ENCODE data around the gene ADAMTSL1. TPM values are rescaled to one million over a fixed set of nuclear protein-coding genes. Genes with fewer than 3 reads are reported as not detected.

Gene ADAMTSL1
- total and polyA plus RNA-seq, 2 of the 13 experiments (the other 11 are each of a cell fraction or from before 2014, with no cell fraction given), result not detected

DNA sequence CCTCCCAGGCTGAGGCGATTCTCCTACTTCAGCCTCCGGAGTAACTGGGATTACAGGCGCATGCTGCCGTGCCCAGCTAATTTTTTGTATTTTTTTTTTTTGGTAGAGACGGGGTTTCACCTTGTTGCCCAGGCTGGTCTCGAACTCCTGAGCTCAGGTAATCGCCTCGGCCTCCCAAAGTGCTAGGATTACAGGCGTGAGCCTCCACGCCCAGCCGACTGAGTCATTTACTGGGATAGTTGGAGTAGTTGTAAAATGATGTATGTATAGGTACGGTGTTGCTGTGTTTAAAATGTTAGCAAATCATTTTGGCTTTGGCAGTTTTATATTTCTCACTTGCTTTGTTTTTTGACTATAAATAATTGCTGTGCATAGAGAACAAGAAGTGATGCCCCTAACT is 209.4 kb downstream of the ADAMTSL1 start:
- in situ Hi-C loops (cut with HindIII; ENCODE audit: extremely low pct_ligation_motif_present, low pct_unique_long_range_greater_than_20kb), result no loop called here
- FAIRE-seq (no peak), DNase-seq (ENCODE audit: low spot score) (no peak), ATAC-seq (no peak)
- Histone ChIP-seq H3K27ac (ENCODE audit: extremely low read length, insufficient read depth, low read length) (no peak overlapping the region), H3K4me2 (ENCODE audit: low read depth, low read length) (no peak overlapping the region), H2AFZ (ENCODE audit: low read length) (no peak overlapping the region), H3K9me3 (ENCODE audit: low read length) (no peaks in the 10 kb centered on the region), H3K4me3 (replicated peaks in 1 of 3; ENCODE audit: insufficient read depth in 1 of 3, low read depth in 2 of 3, low read length in 3 of 3) (no peak overlapping the region), H4K20me1 (ENCODE audit: insufficient read depth, low read length) (no peaks in the 10 kb centered on the region), H3K9ac (ENCODE audit: insufficient read depth, low read depth, low read length) (no peak overlapping the region), H3K36me3 (replicated peaks in 1 of 2; ENCODE audit: control insufficient read depth in 1 of 2, insufficient read depth in 2 of 2, low read length in 2 of 2) (no peaks in the 10 kb centered on the region), H3K4me1 (ENCODE audit: insufficient read depth, low read length) (no peaks in the 10 kb centered on the region), H3K27me3 (ENCODE audit: control insufficient read depth in 1 of 2, insufficient read depth in 2 of 2, low read length in 2 of 2) (no peaks in the 10 kb centered on the region), H3K79me2 (ENCODE audit: insufficient read depth, low read length) (no peaks in the 10 kb centered on the region)
- CTCF ChIA-PET (ENCODE audit: low intra/inter-chr PET ratio, low total read pairs), result no interaction called here
- 19% methylated on average over 12 of the region's 12 CpGs for WGBS (ENCODE audit: low lambda C conversion rate)
- POLR2A ChIA-PET, result no interaction called here
- no TSS peak for BruUV-seq (replicated peaks)
- intact Hi-C loops (cut with micrococcal nuclease; ENCODE audit: unreplicated experiment), result no loop called here
- TF ChIP-seq, protein P1, sequence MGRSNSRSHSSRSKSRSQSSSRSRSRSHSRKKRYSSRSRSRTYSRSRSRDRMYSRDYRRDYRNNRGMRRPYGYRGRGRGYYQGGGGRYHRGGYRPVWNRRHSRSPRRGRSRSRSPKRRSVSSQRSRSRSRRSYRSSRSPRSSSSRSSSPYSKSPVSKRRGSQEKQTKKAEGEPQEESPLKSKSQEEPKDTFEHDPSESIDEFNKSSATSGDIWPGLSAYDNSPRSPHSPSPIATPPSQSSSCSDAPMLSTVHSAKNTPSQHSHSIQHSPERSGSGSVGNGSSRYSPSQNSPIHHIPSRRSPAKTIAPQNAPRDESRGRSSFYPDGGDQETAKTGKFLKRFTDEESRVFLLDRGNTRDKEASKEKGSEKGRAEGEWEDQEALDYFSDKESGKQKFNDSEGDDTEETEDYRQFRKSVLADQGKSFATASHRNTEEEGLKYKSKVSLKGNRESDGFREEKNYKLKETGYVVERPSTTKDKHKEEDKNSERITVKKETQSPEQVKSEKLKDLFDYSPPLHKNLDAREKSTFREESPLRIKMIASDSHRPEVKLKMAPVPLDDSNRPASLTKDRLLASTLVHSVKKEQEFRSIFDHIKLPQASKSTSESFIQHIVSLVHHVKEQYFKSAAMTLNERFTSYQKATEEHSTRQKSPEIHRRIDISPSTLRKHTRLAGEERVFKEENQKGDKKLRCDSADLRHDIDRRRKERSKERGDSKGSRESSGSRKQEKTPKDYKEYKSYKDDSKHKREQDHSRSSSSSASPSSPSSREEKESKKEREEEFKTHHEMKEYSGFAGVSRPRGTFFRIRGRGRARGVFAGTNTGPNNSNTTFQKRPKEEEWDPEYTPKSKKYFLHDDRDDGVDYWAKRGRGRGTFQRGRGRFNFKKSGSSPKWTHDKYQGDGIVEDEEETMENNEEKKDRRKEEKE (IDR thresholded peaks at IDR 0.05), result no peak
- TF ChIP-seq ZNF674 (CRISPR knock-in tag; IDR thresholded peaks at IDR 0.05; ENCODE audit: low read depth), result no peak
- no peak for TF ChIP-seq FOXJ3 (CRISPR knock-in tag; IDR thresholded peaks at IDR 0.05; ENCODE audit: borderline replicate concordance)
- no peak for TF ChIP-seq ZFY (CRISPR knock-in tag; IDR thresholded peaks at IDR 0.05)
- no peak for TF ChIP-seq SIX4 (CRISPR knock-in tag; IDR thresholded peaks at IDR 0.05)
- no peak for TF ChIP-seq MTA1 (CRISPR knock-in tag; IDR thresholded peaks at IDR 0.05; ENCODE audit: borderline replicate concordance)
- no peak for TF ChIP-seq ZNF496 (CRISPR knock-in tag; IDR thresholded peaks at IDR 0.05; ENCODE audit: insufficient replicate concordance)
- no peak for TF ChIP-seq PHF8 (CRISPR knock-in tag; IDR thresholded peaks at IDR 0.05)
- TF ChIP-seq, protein P2, sequence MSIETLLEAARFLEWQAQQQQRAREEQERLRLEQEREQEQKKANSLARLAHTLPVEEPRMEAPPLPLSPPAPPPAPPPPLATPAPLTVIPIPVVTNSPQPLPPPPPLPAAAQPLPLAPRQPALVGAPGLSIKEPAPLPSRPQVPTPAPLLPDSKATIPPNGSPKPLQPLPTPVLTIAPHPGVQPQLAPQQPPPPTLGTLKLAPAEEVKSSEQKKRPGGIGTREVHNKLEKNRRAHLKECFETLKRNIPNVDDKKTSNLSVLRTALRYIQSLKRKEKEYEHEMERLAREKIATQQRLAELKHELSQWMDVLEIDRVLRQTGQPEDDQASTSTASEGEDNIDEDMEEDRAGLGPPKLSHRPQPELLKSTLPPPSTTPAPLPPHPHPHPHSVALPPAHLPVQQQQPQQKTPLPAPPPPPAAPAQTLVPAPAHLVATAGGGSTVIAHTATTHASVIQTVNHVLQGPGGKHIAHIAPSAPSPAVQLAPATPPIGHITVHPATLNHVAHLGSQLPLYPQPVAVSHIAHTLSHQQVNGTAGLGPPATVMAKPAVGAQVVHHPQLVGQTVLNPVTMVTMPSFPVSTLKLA (IDR thresholded peaks at IDR 0.05), result no peak
- TF ChIP-seq, protein P3, sequence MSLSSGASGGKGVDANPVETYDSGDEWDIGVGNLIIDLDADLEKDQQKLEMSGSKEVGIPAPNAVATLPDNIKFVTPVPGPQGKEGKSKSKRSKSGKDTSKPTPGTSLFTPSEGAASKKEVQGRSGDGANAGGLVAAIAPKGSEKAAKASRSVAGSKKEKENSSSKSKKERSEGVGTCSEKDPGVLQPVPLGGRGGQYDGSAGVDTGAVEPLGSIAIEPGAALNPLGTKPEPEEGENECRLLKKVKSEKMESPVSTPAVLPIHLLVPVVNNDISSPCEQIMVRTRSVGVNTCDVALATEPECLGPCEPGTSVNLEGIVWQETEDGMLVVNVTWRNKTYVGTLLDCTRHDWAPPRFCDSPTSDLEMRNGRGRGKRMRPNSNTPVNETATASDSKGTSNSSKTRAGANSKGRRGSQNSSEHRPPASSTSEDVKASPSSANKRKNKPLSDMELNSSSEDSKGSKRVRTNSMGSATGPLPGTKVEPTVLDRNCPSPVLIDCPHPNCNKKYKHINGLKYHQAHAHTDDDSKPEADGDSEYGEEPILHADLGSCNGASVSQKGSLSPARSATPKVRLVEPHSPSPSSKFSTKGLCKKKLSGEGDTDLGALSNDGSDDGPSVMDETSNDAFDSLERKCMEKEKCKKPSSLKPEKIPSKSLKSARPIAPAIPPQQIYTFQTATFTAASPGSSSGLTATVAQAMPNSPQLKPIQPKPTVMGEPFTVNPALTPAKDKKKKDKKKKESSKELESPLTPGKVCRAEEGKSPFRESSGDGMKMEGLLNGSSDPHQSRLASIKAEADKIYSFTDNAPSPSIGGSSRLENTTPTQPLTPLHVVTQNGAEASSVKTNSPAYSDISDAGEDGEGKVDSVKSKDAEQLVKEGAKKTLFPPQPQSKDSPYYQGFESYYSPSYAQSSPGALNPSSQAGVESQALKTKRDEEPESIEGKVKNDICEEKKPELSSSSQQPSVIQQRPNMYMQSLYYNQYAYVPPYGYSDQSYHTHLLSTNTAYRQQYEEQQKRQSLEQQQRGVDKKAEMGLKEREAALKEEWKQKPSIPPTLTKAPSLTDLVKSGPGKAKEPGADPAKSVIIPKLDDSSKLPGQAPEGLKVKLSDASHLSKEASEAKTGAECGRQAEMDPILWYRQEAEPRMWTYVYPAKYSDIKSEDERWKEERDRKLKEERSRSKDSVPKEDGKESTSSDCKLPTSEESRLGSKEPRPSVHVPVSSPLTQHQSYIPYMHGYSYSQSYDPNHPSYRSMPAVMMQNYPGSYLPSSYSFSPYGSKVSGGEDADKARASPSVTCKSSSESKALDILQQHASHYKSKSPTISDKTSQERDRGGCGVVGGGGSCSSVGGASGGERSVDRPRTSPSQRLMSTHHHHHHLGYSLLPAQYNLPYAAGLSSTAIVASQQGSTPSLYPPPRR (CRISPR knock-in tag; IDR thresholded peaks at IDR 0.05; ENCODE audit: borderline replicate concordance), result no peak
- no peak for TF ChIP-seq MIER2 (CRISPR knock-in tag; IDR thresholded peaks at IDR 0.05)
- TF ChIP-seq KAT7 (CRISPR knock-in tag; IDR thresholded peaks at IDR 0.05; ENCODE audit: borderline replicate concordance), result no peak
- TF ChIP-seq JARID2 (CRISPR knock-in tag; IDR thresholded peaks at IDR 0.05; ENCODE audit: insufficient replicate concordance), result no peak
- TF ChIP-seq U2AF1 (optimal IDR thresholded peaks at IDR 0.05; ENCODE audit: low read depth, low read length), result no peak
- no peak for TF ChIP-seq ZNF883 (CRISPR knock-in tag; IDR thresholded peaks at IDR 0.05; ENCODE audit: not compliant biosample characterization)
- TF ChIP-seq SAP130 (CRISPR knock-in tag; IDR thresholded peaks at IDR 0.05; ENCODE audit: low read depth), result no peak
- no peak for TF ChIP-seq KLF9 (CRISPR knock-in tag; IDR thresholded peaks at IDR 0.05; ENCODE audit: low read depth)

All from HepG2 (cell line).